Stimulated activated memory B cell treated with anti-CD40 and anti-IgM and Interleukin-4, amounts not matched to agents 10 μg/mL and 1 μg/mL and 100 μg/mL, for 72 hours (primary cell): Measurements from ENCODE around the gene H2BW2.
A peak's percentile ranks its signal among the peaks of the same experiment; 100 is the strongest.
"Not testable (repeated sequence)": the region's sequence is repeated elsewhere in the genome, so short reads cannot be mapped to it uniquely, and the experiment has no call there.

Source experiments
- ATAC-seq: fragments of 150-1000 bp; cut with Tn5 transposase; 2 replicates; pipeline ENCODE4 v1.10.0; 2021
- H3K27ac Mint-ChIP-seq: one replicate; pipeline ENCODE4 v1.8.0; 2022; ENCODE audit warnings: mild to moderate bottlenecking, mixed read lengths
- H3K27me3 Mint-ChIP-seq: one replicate; pipeline ENCODE4 v1.8.0; 2022; ENCODE audit warnings: mixed read lengths
- H3K36me3 Mint-ChIP-seq: one replicate; pipeline ENCODE4 v1.8.0; 2022; ENCODE audit warnings: mixed read lengths
- H3K4me1 Mint-ChIP-seq: one replicate; pipeline ENCODE4 v1.8.0; 2022; ENCODE audit warnings: mixed read lengths
- H3K4me3 Mint-ChIP-seq: one replicate; pipeline ENCODE4 v1.8.0; 2022; ENCODE audit warnings: mild to moderate bottlenecking, moderate library complexity, mixed read lengths
- H3K9me3 Mint-ChIP-seq: one replicate; pipeline ENCODE4 v1.8.0; 2022; ENCODE audit warnings: mixed read lengths

H2BW2 gene

DNA sequence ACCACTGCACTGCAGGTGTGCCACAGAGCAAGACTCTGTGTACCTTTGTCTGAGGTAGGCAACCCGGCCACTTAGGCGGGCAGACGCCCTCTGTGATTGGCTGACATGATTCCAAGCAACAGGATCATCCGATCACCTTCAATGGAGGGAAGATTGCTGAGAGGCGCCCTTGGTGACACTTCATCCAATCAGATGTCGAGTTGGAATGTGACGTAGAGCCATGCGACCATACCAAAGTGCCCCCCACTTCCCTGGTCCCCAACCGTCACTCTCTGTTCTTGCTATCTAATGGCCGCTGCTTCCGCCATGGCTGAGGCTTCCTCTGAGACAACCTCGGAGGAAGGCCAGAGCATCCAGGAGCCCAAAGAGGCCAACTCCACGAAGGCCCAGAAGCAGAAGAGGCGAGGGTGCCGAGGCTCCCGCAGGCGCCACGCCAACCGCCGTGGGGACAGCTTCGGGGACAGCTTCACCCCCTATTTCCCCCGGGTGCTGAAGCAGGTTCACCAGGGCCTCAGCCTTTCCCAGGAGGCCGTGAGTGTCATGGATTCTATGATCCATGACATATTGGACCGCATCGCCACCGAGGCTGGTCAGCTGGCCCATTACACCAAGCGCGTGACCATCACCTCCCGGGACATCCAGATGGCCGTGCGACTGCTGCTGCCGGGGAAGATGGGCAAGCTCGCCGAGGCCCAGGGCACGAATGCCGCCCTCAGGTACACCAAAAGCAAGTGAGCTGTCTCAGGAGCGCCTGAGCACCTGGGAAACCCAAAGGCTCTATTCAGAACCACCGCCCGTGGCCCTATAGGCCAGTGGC is at the start of gene H2BW2:
Gene H2BW2 (plus strand): TSS at position 268 of the 817 bp plus-strand sequence. CDS start 39 bp downstream, at position 307.
- Mint-ChIP-seq H3K27ac (no peak within 1 kb of the TSS), H3K9me3 (peaks cover 2% of the 10 kb centered on the region), H3K36me3 (no peaks in the 10 kb centered on the region), H3K4me3 (no peak within 1 kb of the TSS), H3K4me1 (no peaks in the 10 kb centered on the region), H3K27me3 (peaks cover 17% of the 10 kb centered on the region)
- ATAC-seq: no peak

DNA sequence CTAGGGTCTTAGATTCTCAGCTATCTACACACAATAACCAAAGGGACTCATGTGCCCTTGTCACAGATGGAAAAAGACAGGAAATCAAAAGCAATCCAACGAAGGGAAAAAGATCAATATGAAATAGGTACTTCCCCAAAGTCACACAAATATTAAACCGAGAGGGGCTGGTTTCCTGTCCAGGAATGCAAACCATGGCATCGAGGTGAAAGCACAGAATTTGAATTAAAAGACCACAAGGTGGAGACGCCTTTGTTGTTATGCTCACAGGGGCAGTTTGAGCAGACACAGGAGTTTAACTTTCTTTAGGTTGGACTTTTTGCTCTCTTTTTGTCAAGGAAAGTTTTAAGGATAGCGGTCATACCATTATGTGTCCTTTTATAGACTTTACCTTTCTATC is 40.5 kb upstream of the H2BW2 start:
- Mint-ChIP-seq H3K4me1 (no peaks in the 10 kb centered on the region), H3K4me3 (no peak overlapping the region), H3K27me3 (no peaks in the 10 kb centered on the region), H3K36me3 (no peaks in the 10 kb centered on the region), H3K27ac (no peak overlapping the region), H3K9me3 (no peaks in the 10 kb centered on the region)
- ATAC-seq: no peak

GRCh38 chrX:104008831-104009230 is 30.9 kb upstream of the H2BW2 start:
- Mint-ChIP-seq H3K27me3 (no peaks in the 10 kb centered on the region), H3K36me3 (no peaks in the 10 kb centered on the region), H3K9me3 (no peaks in the 10 kb centered on the region), H3K4me1 (no peaks in the 10 kb centered on the region), H3K27ac (no peak overlapping the region), H3K4me3 (no peak overlapping the region)
- ATAC-seq: no peak

DNA sequence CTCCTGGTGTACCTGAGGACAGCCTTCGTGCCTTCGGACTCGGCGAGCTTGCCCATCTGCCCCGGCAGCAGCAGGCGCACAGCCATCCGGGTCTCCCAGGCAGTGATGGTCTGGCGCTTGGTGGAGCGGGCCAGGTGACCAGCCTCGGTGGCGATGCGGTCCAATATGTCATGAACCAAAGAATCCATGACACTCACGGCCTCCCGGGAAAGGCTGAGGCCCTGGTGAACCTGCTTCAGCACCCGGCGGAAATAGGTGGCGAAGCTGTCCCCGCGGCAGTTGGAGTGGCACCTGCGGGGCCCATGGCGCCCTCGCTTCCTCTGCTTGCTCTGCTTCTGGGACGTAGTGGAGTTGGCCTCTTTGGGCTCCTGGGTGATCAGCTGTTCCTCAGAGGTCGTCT is 26.6 kb upstream of the H2BW2 start:
- Mint-ChIP-seq H3K27ac (no peak overlapping the region), H3K36me3 (no peaks in the 10 kb centered on the region), H3K9me3 (no peaks in the 10 kb centered on the region), H3K4me1 (no peaks in the 10 kb centered on the region), H3K4me3 (no peak overlapping the region), H3K27me3 (no peaks in the 10 kb centered on the region)
- ATAC-seq: no peak

DNA sequence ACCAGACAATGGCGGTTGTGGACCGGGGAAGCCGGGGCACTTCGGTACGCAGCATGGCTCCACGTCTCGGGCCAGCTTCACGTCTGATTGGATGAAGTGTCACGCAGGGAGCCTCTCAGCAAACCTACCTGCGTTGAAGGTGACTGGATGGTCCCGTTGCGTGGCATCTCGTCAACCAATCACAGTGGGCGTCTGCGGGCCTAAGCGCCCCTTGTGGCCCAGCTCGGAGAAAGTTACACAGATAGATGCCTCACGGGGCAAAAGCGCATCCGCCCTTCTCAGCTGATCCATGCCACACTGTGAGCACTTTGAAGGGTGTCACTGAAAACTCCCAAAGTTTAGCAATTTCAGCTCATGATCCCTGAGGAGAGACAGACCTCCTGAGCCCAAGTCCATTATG is 26.1 kb upstream of the H2BW2 start, which contains the start of gene H2BW1:
Gene H2BW1 (minus strand): TSS at position 103 of the 400 bp plus-strand sequence. CDS start 132 bp downstream, outside the sequence.
- H3K36me3 Mint-ChIP-seq: no peaks in the 10 kb centered on the region
- no peaks in the 10 kb centered on the region for H3K27me3 Mint-ChIP-seq
- H3K4me1 Mint-ChIP-seq: no peaks in the 10 kb centered on the region
- no peak for ATAC-seq
- no peak within 1 kb of the TSS for H3K4me3 Mint-ChIP-seq
- H3K27ac Mint-ChIP-seq: no peak within 1 kb of the TSS
- H3K9me3 Mint-ChIP-seq: no peaks in the 10 kb centered on the region

GRCh38 chrX:104015576-104015975 is 24.2 kb upstream of the H2BW2 start:
- not testable (repeated sequence) for H3K4me1 Mint-ChIP-seq, H3K4me3 Mint-ChIP-seq, H3K9me3 Mint-ChIP-seq, H3K27me3 Mint-ChIP-seq, H3K27ac Mint-ChIP-seq, ATAC-seq, H3K36me3 Mint-ChIP-seq

DNA sequence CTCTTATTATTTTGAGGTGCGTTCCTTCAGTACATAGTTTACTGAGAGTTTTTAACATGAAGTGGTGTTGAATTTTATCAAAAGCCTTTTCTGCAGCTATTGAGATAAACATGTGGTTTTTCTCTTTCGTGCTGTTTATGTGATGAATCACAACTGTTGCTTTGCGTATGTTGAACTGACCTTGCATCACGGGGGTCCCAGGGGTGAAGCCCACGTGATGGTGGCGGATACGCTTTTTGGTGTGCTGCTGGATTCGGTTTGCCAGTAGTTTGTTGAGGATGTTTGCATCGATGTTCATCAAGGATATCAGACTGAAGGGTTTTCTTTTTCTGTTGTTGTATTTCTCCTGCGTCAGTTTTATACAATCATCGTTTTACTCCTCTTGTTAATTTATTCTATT is 21.6 kb upstream of the H2BW2 start:
- Mint-ChIP-seq H3K4me3 (no peak overlapping the region), H3K27ac (no peak overlapping the region), H3K36me3 (no peaks in the 10 kb centered on the region)

DNA sequence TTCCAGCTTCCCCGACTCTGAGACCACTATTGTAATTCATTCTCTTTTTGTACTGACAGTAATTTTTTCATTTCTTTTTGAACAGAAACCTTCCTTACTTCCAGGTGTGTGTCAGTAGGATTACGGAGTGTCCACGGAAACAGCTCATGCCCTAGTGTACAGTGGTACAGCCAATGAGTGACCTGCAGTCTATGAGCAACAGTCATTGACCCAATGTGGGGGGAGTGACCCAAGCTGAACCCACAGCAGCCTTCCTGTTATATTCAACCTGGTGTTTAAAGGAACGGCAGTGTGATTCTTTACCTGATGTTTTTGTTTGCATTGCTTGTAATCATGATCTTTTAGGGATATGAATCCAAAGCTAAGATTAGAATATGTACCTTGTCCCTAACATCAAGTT is 1.2 kb downstream of the H2BW2 start:
- peaks cover 8% of the 10 kb centered on the region for H3K27me3 Mint-ChIP-seq
- no peaks in the 10 kb centered on the region for H3K36me3 Mint-ChIP-seq
- no peak for ATAC-seq
- no peak overlapping the region for H3K4me3 Mint-ChIP-seq
- no peak overlapping the region for H3K27ac Mint-ChIP-seq
- H3K9me3 Mint-ChIP-seq: no peaks in the 10 kb centered on the region
- no peaks in the 10 kb centered on the region for H3K4me1 Mint-ChIP-seq

More for the DNA sequence above, 21.6 kb upstream of the H2BW2 start:
- Mint-ChIP-seq H3K4me1 (no peaks in the 10 kb centered on the region), H3K27me3 (no peaks in the 10 kb centered on the region), H3K9me3 (no peaks in the 10 kb centered on the region)
- no peak for ATAC-seq

DNA sequence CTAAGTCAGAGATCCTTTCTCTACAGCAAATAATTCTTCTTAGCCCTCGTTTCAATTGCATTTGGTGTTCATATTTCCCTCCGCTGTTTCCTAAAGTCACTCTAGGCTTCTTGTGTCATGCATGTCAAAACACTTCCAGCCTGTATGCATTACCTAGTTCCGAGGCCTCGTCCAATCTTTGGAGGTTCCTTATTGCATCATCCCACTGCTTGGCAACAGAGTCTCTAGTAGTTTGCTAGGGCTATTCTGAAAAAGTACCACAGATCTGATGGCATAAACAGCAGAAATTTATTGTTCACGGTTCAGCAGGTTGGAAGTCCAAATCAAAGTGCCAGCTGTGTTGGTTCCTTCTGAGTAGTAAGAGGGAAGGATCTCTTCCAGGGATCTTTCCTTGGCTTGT is 5.9 kb downstream of the H2BW2 start:
- no peaks in the 10 kb centered on the region for H3K4me1 Mint-ChIP-seq
- H3K4me3 Mint-ChIP-seq: no peak overlapping the region
- no peak for ATAC-seq
- no peak overlapping the region for H3K27ac Mint-ChIP-seq
- peaks cover 8% of the 10 kb centered on the region for H3K27me3 Mint-ChIP-seq
- H3K9me3 Mint-ChIP-seq: no peaks in the 10 kb centered on the region
- no peaks in the 10 kb centered on the region for H3K36me3 Mint-ChIP-seq

GRCh38 chrX:104047171-104047570 is 7.4 kb downstream of the H2BW2 start:
- no peaks in the 10 kb centered on the region for H3K4me1 Mint-ChIP-seq
- no peak for ATAC-seq
- no peaks in the 10 kb centered on the region for H3K36me3 Mint-ChIP-seq
- H3K4me3 Mint-ChIP-seq: no peak overlapping the region
- H3K27ac Mint-ChIP-seq: no peak overlapping the region
- H3K27me3 Mint-ChIP-seq: peaks cover 8% of the 10 kb centered on the region
- H3K9me3 Mint-ChIP-seq: no peaks in the 10 kb centered on the region

GRCh38 chrX:104054956-104055355 is 15.2 kb downstream of the H2BW2 start:
- not testable (repeated sequence) for ATAC-seq, H3K4me1 Mint-ChIP-seq, H3K27ac Mint-ChIP-seq, H3K27me3 Mint-ChIP-seq, H3K36me3 Mint-ChIP-seq, H3K9me3 Mint-ChIP-seq, H3K4me3 Mint-ChIP-seq

- not testable (repeated sequence) for H3K4me1 Mint-ChIP-seq, H3K36me3 Mint-ChIP-seq, H3K27me3 Mint-ChIP-seq, ATAC-seq, H3K27ac Mint-ChIP-seq, H3K4me3 Mint-ChIP-seq, H3K9me3 Mint-ChIP-seq
Measured at GRCh38 chrX:104062636-104063035, 22.9 kb downstream of the H2BW2 start.

DNA sequence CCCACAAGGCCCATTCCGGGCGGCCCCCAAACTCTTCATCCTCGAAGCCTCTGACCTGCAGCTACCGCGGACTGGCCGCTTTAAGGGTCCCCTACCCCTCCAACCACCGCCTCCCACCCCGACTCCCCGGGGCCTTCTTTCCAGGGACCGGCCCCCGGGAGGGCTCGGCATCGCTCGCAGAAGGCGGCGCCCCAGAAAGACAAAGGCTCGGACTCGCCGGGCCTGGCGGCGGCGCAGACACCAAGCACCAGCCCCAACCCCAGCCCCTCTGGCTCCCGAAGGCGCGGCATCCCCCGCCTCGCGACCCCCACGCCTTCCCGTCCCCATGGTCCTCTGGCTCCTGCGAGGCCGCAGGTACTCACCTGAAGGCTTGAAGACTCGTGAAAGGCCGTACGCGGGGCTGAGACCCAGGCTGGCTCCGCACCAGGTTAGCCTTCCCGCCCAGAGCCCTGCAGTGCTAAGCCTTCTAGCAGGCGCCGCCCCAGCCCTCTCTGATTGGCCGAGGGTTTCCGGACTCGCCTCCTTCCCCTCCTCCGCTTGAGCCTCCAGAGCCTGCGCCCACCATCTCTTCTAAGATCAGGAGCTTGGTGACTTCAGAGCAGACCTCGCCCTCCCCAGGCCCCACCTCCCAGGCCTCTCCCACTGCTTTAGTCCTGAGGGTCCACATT is 36.2 kb downstream of the H2BW2 start, which contains the start of gene TMSB15C:
Gene TMSB15C (minus strand): TSS at position 459 of the 668 bp plus-strand sequence.
- not testable (repeated sequence) for H3K4me1 Mint-ChIP-seq, H3K27ac Mint-ChIP-seq, H3K4me3 Mint-ChIP-seq, H3K9me3 Mint-ChIP-seq, H3K27me3 Mint-ChIP-seq, H3K36me3 Mint-ChIP-seq
- peak; percentile 90 for ATAC-seq

- H3K4me1 Mint-ChIP-seq, ATAC-seq, H3K4me3 Mint-ChIP-seq, H3K27me3 Mint-ChIP-seq, H3K27ac Mint-ChIP-seq, H3K9me3 Mint-ChIP-seq, H3K36me3 Mint-ChIP-seq: not testable (repeated sequence)
Measured at GRCh38 chrX:104077854-104078253, 38.1 kb downstream of the H2BW2 start.

- ATAC-seq: no peak
- Mint-ChIP-seq H3K9me3 (no peaks in the 10 kb centered on the region), H3K4me3 (no peak overlapping the region), H3K27me3 (peaks cover 13% of the 10 kb centered on the region), H3K4me1 (no peaks in the 10 kb centered on the region), H3K27ac (no peak overlapping the region), H3K36me3 (no peaks in the 10 kb centered on the region)
Measured at GRCh38 chrX:104084063-104084462, 44.3 kb downstream of the H2BW2 start.
